CD4-positive, alpha-beta T cell treated with Interleukin-15 for 1 hour (primary cell): ENCODE data around the gene CFAP90.

Experiments
- DNase-seq: peaks from one replicate; pipeline ENCODE4 v3.0.0-alpha.2; 2020

CFAP90 gene

GRCh38 chr5:7867260-7867659 is 16.3 kb upstream of the CFAP90 start:
- DNase-seq = no peak

- DNase-seq = no peak
Observed at GRCh38 chr5:7866196-7866595, 15.3 kb upstream of the CFAP90 start.

GRCh38 chr5:7857926-7858632 is 7.1 kb upstream of the CFAP90 start:
- DNase-seq = no peak

- DNase-seq = no peak
Observed at GRCh38 chr5:7857361-7857760, 6.4 kb upstream of the CFAP90 start.

GRCh38 chr5:7856855-7857254 is 5.9 kb upstream of the CFAP90 start:
- DNase-seq = no peak

- no peak for DNase-seq
Observed at GRCh38 chr5:7855611-7856010, 4.7 kb upstream of the CFAP90 start.

GRCh38 chr5:7852988-7853387 is 2.1 kb upstream of the CFAP90 start:
- no peak for DNase-seq

GRCh38 chr5:7852542-7852941 is 1.6 kb upstream of the CFAP90 start:
- DNase-seq = no peak

- no peak for DNase-seq
Observed at GRCh38 chr5:7851617-7852289, 820 bp upstream of the CFAP90 start.

- DNase-seq = no peak
Observed at GRCh38 chr5:7851240-7851592, 283 bp upstream of the CFAP90 start.

GRCh38 chr5:7849681-7850394 is 1.1 kb downstream of the CFAP90 start:
- DNase-seq = no peak

GRCh38 chr5:7848296-7848695 is 2.6 kb downstream of the CFAP90 start:
- DNase-seq = no peak

GRCh38 chr5:7846327-7846726 is 4.6 kb downstream of the CFAP90 start:
- DNase-seq = no peak

GRCh38 chr5:7845557-7845956 is 5.4 kb downstream of the CFAP90 start:
- DNase-seq = no peak

- DNase-seq = no peak
Observed at GRCh38 chr5:7844901-7845300, 6.0 kb downstream of the CFAP90 start.

GRCh38 chr5:7842531-7842930 is 8.4 kb downstream of the CFAP90 start:
- no peak for DNase-seq

- DNase-seq = no peak
Observed at GRCh38 chr5:7837403-7837802, 13.5 kb downstream of the CFAP90 start.

- no peak for DNase-seq
Observed at GRCh38 chr5:7834982-7835381, 16.0 kb downstream of the CFAP90 start.

GRCh38 chr5:7828269-7828668 is 22.7 kb downstream of the CFAP90 start:
- DNase-seq = no peak

GRCh38 chr5:7827610-7828009 is 23.3 kb downstream of the CFAP90 start:
- no peak for DNase-seq

- no peak for DNase-seq
Observed at GRCh38 chr5:7825630-7826029, 25.3 kb downstream of the CFAP90 start.

- no peak for DNase-seq
Observed at GRCh38 chr5:7824995-7825394, 25.9 kb downstream of the CFAP90 start.

GRCh38 chr5:7823594-7823993 is 27.3 kb downstream of the CFAP90 start:
- no peak for DNase-seq

GRCh38 chr5:7822449-7822848 is 28.5 kb downstream of the CFAP90 start:
- DNase-seq = no peak
